ENCODE results near the gene FAM228B. TPM values are rescaled to one million over a fixed set of nuclear protein-coding genes. Genes with fewer than 3 reads are reported as not detected.

The FAM228B gene
- total and polyA plus RNA-seq, 9 of the 15 experiments (the other 6 are each of a cell fraction or from before 2014, with no cell fraction given): 1.1 to 3.7 (median 2.6) TPM

DNA sequence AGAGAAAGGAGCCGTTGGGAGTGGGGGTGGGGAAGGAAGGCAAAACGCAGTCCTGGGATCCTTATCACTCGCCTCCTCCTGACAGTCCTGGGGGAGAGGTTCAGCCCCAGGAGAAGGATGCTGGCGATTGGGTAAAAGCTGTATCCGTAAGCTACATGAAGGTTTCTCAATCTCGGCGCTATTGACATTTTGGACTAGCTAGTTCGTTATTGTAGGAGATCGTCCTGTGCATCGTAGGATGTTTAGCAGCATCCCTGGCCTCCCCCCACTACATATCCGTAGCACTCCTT, 38.1 kb upstream of the FAM228B start (continued):
- TF ChIP-seq ESRRB (CRISPR knock-in tag; IDR thresholded peaks at IDR 0.05; ENCODE audit: borderline replicate concordance): no peak
- no peak for TF ChIP-seq ZNF696 (CRISPR knock-in tag; conservative IDR thresholded peaks at IDR 0.05)
- TF ChIP-seq, protein P1, sequence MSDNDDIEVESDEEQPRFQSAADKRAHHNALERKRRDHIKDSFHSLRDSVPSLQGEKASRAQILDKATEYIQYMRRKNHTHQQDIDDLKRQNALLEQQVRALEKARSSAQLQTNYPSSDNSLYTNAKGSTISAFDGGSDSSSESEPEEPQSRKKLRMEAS (CRISPR knock-in tag; IDR thresholded peaks at IDR 0.05): peak; percentile 3; the same call in 1 of the 2 replicates
- no peak for TF ChIP-seq FUS (optimal IDR thresholded peaks at IDR 0.05; ENCODE audit: low read depth, low read length)
- no peak for TF ChIP-seq RBM39 (optimal IDR thresholded peaks at IDR 0.05; ENCODE audit: low read depth, low read length)
- no peak for TF ChIP-seq MYNN (IDR thresholded peaks at IDR 0.05)
- no peak for TF ChIP-seq MYNN (CRISPR knock-in tag; IDR thresholded peaks at IDR 0.05)
- TF ChIP-seq, protein P2, sequence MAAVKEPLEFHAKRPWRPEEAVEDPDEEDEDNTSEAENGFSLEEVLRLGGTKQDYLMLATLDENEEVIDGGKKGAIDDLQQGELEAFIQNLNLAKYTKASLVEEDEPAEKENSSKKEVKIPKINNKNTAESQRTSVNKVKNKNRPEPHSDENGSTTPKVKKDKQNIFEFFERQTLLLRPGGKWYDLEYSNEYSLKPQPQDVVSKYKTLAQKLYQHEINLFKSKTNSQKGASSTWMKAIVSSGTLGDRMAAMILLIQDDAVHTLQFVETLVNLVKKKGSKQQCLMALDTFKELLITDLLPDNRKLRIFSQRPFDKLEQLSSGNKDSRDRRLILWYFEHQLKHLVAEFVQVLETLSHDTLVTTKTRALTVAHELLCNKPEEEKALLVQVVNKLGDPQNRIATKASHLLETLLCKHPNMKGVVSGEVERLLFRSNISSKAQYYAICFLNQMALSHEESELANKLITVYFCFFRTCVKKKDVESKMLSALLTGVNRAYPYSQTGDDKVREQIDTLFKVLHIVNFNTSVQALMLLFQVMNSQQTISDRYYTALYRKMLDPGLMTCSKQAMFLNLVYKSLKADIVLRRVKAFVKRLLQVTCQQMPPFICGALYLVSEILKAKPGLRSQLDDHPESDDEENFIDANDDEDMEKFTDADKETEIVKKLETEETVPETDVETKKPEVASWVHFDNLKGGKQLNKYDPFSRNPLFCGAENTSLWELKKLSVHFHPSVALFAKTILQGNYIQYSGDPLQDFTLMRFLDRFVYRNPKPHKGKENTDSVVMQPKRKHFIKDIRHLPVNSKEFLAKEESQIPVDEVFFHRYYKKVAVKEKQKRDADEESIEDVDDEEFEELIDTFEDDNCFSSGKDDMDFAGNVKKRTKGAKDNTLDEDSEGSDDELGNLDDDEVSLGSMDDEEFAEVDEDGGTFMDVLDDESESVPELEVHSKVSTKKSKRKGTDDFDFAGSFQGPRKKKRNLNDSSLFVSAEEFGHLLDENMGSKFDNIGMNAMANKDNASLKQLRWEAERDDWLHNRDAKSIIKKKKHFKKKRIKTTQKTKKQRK (IDR thresholded peaks at IDR 0.05; ENCODE audit: borderline replicate concordance, low read depth, low read length): no peak
- TF ChIP-seq ID3 (CRISPR knock-in tag; IDR thresholded peaks at IDR 0.05): no peak
- 0 out of 2 replicates have a peak, but pooled peaks have one; percentile 37 for TF ChIP-seq ID3 (tag; IDR thresholded peaks at IDR 0.05)
- TF ChIP-seq ZBTB12 (CRISPR knock-in tag; IDR thresholded peaks at IDR 0.05): no peak
- no peak for TF ChIP-seq ZFP36 (IDR thresholded peaks at IDR 0.05; ENCODE audit: low read depth, low read length, partially characterized antibody)
- TF ChIP-seq ELF1 (tag; IDR thresholded peaks at IDR 0.05): peak; percentile 9; the same call in 1 of the 2 replicates
- peak; percentile 42; the same call in 1 of the 2 replicates for TF ChIP-seq CEBPB (tag; IDR thresholded peaks at IDR 0.05)
- TF ChIP-seq EHMT2 (IDR thresholded peaks at IDR 0.05): no peak
- no peak for TF ChIP-seq RBM34 (IDR thresholded peaks at IDR 0.05; ENCODE audit: borderline replicate concordance, insufficient read depth, low read length)
- no peak for TF ChIP-seq ZC3H11A (IDR thresholded peaks at IDR 0.05; ENCODE audit: low read depth, low read length)
- no peak for TF ChIP-seq GTF2B (IDR thresholded peaks at IDR 0.05; ENCODE audit: extremely low read depth, insufficient read length)
- TF ChIP-seq ZNF609 (CRISPR knock-in tag; IDR thresholded peaks at IDR 0.05; ENCODE audit: borderline replicate concordance): no peak
